Neural progenitor cell (in vitro differentiated cells): ENCODE results near the gene SEMA6B. TPM values are rescaled to one million over a fixed set of nuclear protein-coding genes. Genes with fewer than 3 reads are reported as not detected.

Source experiments
- DNase-seq: peaks from one replicate; pipeline ENCODE4 v3.0.0-alpha.2; 2016; ENCODE audit warnings: low spot score
- H2AFZ ChIP-seq: fragments of 200-600 bp; sonication (generic); replicated peaks from 2 replicates; pipeline ENCODE4 v1.6.1; 2016; ENCODE audit warnings: antibody characterized with exemption
- H3F3A ChIP-seq: fragments of 200-600 bp; sonication (generic); 2 replicates; pipeline ENCODE4 v1.6.1; 2016; ENCODE audit warnings: antibody characterized with exemption, low read depth
- H3K27ac ChIP-seq: fragments of 200-600 bp; sonication (generic); 2 replicates; pipeline ENCODE4 v1.5.1; 2016; ENCODE audit warnings: mild to moderate bottlenecking
- H3K27me3 ChIP-seq: fragments of 200-600 bp; sonication (generic); 2 replicates; pipeline ENCODE4 v1.6.1; 2016; ENCODE audit warnings: mild to moderate bottlenecking, moderate library complexity
- H3K36me3 ChIP-seq: fragments of 200-600 bp; sonication (generic); 2 replicates; pipeline ENCODE4 v1.5.1; 2016
- H3K4me1 ChIP-seq: fragments of 200-600 bp; sonication (generic); 2 replicates; pipeline ENCODE4 v1.6.1; 2016; ENCODE audit warnings: mixed run types
- H3K4me2 ChIP-seq: fragments of 200-600 bp; sonication (generic); 2 replicates; pipeline ENCODE4 v1.6.1; 2016
- H3K4me3 ChIP-seq: fragments of 200-600 bp; sonication (generic); 2 replicates; pipeline ENCODE4 v1.5.1; 2016
- H3K79me2 ChIP-seq: fragments of 200-600 bp; sonication (generic); 2 replicates; pipeline ENCODE4 v1.6.1; 2016; ENCODE audit warnings: low read depth
- H3K9ac ChIP-seq: fragments of 200-600 bp; sonication (generic); 2 replicates; pipeline ENCODE4 v1.6.1; 2016
- H3K9me3 ChIP-seq: fragments of 200-600 bp; sonication (generic); 2 replicates; pipeline ENCODE4 v1.5.1; 2016; ENCODE audit warnings: low read depth
- H4K20me1 ChIP-seq: fragments of 200-600 bp; sonication (generic); 2 replicates; pipeline ENCODE4 v1.6.1; 2016; ENCODE audit warnings: low read depth
- H3K27ac Mint-ChIP-seq: 3 replicates; pipeline ENCODE4 v1.8.0; 2021; ENCODE audit warnings: mixed read lengths
- H3K27me3 Mint-ChIP-seq: 2 replicates; pipeline ENCODE4 v1.8.0; 2022; ENCODE audit warnings: low read depth, mild to moderate bottlenecking, inconsistent platforms, moderate library complexity, mixed read lengths; ENCODE audit not compliant: insufficient read depth
- H3K36me3 Mint-ChIP-seq: 3 replicates; pipeline ENCODE4 v1.8.0; 2021; ENCODE audit warnings: mixed read lengths
- H3K4me1 Mint-ChIP-seq: 3 replicates; pipeline ENCODE4 v1.8.0; 2021; ENCODE audit warnings: mixed read lengths
- H3K4me3 Mint-ChIP-seq: 3 replicates; pipeline ENCODE4 v1.8.0; 2021; ENCODE audit warnings: mild to moderate bottlenecking, moderate library complexity, mixed read lengths
- H3K9me3 Mint-ChIP-seq: 3 replicates; pipeline ENCODE4 v1.8.0; 2020; ENCODE audit warnings: mixed read lengths
- CTCF ChIP-seq: fragments of 200-600 bp; sonication (generic); IDR thresholded peaks from 2 replicates; pipeline ENCODE4 v1.5.1; 2017; ENCODE audit warnings: antibody characterized with exemption, mild to moderate bottlenecking
- EZH2 ChIP-seq: fragments of 200-600 bp; sonication (generic); IDR thresholded peaks from 2 replicates; pipeline ENCODE4 v1.6.1; 2017; ENCODE audit warnings: antibody characterized with exemption, mild to moderate bottlenecking, moderate library complexity
- EZH2phosphoT487 ChIP-seq: fragments of 200-600 bp; sonication (generic); IDR thresholded peaks from 2 replicates; pipeline ENCODE4 v1.6.1; 2017; ENCODE audit warnings: antibody characterized with exemption
- total RNA-seq: library from RNA; depleted of rRNA; stranded (reverse); fragments of >200 nt; gene quantifications from 2 replicates; pipeline ENCODE4 v1.2.3, GENCODE V29; 2015; ENCODE audit warnings: low replicate concordance

SEMA6B gene
- total RNA-seq, 1 donor from 2014 or later, result 22.6 TPM

- H3K27me3 Mint-ChIP-seq, result peaks cover 23% of the 10 kb centered on the region
- peaks cover 14% of the 10 kb centered on the region for H3K27me3 ChIP-seq
- no peaks in the 10 kb centered on the region for H3K9me3 Mint-ChIP-seq
- H3K4me1 ChIP-seq, result peaks cover 12% of the 10 kb centered on the region
- peaks cover 31% of the 10 kb centered on the region for H3K4me1 Mint-ChIP-seq
- H3K9ac ChIP-seq, result no peak overlapping the region
- no peak overlapping the region for H3K27ac ChIP-seq
- H4K20me1 ChIP-seq, result peaks cover 34% of the 10 kb centered on the region
- no peak for TF ChIP-seq CTCF
- TF ChIP-seq EZH2, result no peak
- TF ChIP-seq EZH2phosphoT487, result no peak
- H2AFZ ChIP-seq, result no peak overlapping the region
- peak overlapping the region; percentile 88 for H3K4me3 Mint-ChIP-seq
- DNase-seq, result peak; percentile 85
- H3K27ac Mint-ChIP-seq, result peak overlapping the region; percentile 92
- peak overlapping the region; percentile 30 for H3K4me2 ChIP-seq
- H3F3A ChIP-seq, result peaks cover 71% of the 10 kb centered on the region
- no peaks in the 10 kb centered on the region for H3K36me3 ChIP-seq
- no peaks in the 10 kb centered on the region for H3K36me3 Mint-ChIP-seq
- H3K79me2 ChIP-seq, result peaks cover 31% of the 10 kb centered on the region
- peak overlapping the region; percentile 87 for H3K4me3 ChIP-seq
- H3K9me3 ChIP-seq, result no peaks in the 10 kb centered on the region
Measured at GRCh38 chr19:4581666-4582553, 22.4 kb upstream of the SEMA6B start.

- Histone ChIP-seq H4K20me1 (peaks cover 42% of the 10 kb centered on the region), H3K36me3 (no peaks in the 10 kb centered on the region), H3K79me2 (peaks cover 39% of the 10 kb centered on the region), H3K27me3 (peaks cover 14% of the 10 kb centered on the region), H3K9ac (no peak overlapping the region), H3K4me3 (peak overlapping the region; percentile 87), H3F3A (peaks cover 71% of the 10 kb centered on the region), H3K4me2 (peak overlapping the region; percentile 82), H2AFZ (no peak overlapping the region), H3K9me3 (no peaks in the 10 kb centered on the region), H3K4me1 (peaks cover 9% of the 10 kb centered on the region), H3K27ac (no peak overlapping the region)
- Mint-ChIP-seq H3K36me3 (no peaks in the 10 kb centered on the region), H3K27ac (no peak overlapping the region), H3K4me1 (peaks cover 30% of the 10 kb centered on the region), H3K27me3 (peaks cover 27% of the 10 kb centered on the region), H3K9me3 (no peaks in the 10 kb centered on the region), H3K4me3 (peak overlapping the region; percentile 89)
- peak; percentile 70 for DNase-seq
- TF ChIP-seq EZH2phosphoT487, result no peak
- no peak for TF ChIP-seq EZH2
- TF ChIP-seq CTCF, result no peak
Measured at GRCh38 chr19:4580961-4581665, 21.6 kb upstream of the SEMA6B start.

- Histone ChIP-seq H3K4me2 (peak overlapping the region; percentile 82), H2AFZ (no peak overlapping the region)
Measured at GRCh38 chr19:4580021-4580901, 20.8 kb upstream of the SEMA6B start.

More at GRCh38 chr19:4580021-4580901, 20.8 kb upstream of the SEMA6B start:
- H3F3A ChIP-seq, result peaks cover 69% of the 10 kb centered on the region
- H3K9me3 ChIP-seq, result no peaks in the 10 kb centered on the region
- Mint-ChIP-seq H3K4me1 (peaks cover 36% of the 10 kb centered on the region), H3K9me3 (no peaks in the 10 kb centered on the region), H3K36me3 (no peaks in the 10 kb centered on the region), H3K4me3 (peak overlapping the region; percentile 89), H3K27me3 (peaks cover 21% of the 10 kb centered on the region), H3K27ac (no peak overlapping the region)
- peak overlapping the region; percentile 87 for H3K4me3 ChIP-seq
- no peak overlapping the region for H3K27ac ChIP-seq
- no peaks in the 10 kb centered on the region for H3K36me3 ChIP-seq
- peaks cover 11% of the 10 kb centered on the region for H3K4me1 ChIP-seq
- peak; percentile 78 for DNase-seq
- H3K9ac ChIP-seq, result peak overlapping the region; percentile 45
- peaks cover 50% of the 10 kb centered on the region for H4K20me1 ChIP-seq
- peaks cover 12% of the 10 kb centered on the region for H3K27me3 ChIP-seq
- TF ChIP-seq EZH2phosphoT487 (no peak), CTCF (peak; percentile 63), EZH2 (no peak)
- peaks cover 40% of the 10 kb centered on the region for H3K79me2 ChIP-seq
